HL-60/S4 treated with phorbol 12-myristate 13-acetate at 8.2 ng/mL for 4 days and 3 days (cell line): ENCODE data around the gene RNF150.
"Not testable (repeated sequence)": the region's sequence is repeated elsewhere in the genome, so short reads cannot be mapped to it uniquely, and the experiment has no call there.

Experiments
- in situ Hi-C: fragments of 300-500 bp; cut with MboI; formaldehyde crosslinking; loops from 2 replicates; pipeline ENCODE4 v1.15.0; 2022; ENCODE audit warnings: low sequenced_read_pairs

RNF150 gene

DNA sequence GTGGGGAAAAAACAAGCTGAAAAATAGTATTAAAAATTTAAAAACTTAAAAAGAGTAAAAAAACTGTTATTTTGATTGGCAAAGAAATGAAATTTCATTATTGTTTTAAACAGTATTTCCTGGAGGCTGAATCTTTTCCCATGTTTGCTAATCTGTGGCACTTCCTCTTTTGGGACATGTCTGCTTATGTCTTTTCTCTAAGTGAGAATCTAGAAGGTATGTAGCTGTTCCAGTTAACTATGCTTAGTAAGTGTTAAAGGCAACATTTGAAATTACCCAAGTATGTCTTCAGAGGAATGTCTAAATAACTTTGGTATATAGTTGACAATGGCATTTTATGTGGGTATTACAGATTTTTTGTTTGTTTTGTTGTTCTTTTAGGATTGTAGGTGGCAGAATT is 295.5 kb downstream of the RNF150 start:
- in situ Hi-C loops = no loop called here

DNA sequence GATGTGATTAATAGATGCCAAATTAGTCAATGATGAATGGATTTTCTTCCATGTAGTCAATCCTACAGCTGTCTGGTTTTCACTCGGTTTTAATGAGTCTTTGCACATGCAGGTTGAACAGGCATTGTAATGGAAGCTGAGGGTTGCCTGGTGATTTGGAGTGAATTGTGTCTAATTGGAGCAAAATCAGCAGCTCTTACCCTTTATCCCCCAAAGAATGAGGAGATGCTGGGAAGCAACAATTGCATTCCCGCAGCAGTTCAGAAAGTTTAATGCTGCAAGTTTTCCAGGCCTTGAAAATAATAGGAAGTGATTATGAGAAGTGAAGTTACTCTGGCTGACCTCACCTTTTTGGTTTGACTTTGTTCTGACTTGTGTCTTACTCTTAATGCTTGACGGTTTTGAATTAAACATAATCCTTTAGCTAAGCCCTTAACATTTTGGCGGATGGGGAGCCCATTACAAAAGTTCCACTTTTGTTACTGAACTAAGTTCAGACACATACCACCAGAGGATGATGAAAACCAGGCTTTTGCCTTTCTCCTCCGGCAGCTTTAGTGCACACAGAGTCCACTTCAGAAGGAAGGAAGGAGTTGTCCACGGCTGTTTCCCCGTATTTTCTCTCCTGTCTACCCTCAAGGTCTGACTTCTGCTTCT is 298.3 kb downstream of the RNF150 start:
- in situ Hi-C loops = no loop called here

DNA sequence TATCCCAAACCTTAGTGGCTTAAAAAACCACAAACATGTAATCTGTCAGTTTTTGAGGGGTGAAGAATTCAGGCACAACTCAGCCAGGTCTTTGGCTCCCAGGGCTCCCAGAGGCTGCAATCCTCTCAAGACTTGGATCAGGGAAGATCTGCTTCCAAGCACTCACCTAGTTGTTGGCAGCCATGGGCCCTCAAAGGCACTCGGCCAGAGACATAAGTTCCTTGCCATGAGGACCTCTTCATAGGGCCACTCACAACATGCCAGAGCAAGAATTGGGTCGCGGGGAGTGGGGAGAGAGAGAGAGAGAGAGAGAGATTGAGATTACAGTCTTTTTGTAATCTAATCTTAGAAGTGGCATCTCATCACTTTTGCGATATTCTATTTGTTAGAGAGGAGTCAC is 300.0 kb downstream of the RNF150 start:
- in situ Hi-C loops = no loop called here

DNA sequence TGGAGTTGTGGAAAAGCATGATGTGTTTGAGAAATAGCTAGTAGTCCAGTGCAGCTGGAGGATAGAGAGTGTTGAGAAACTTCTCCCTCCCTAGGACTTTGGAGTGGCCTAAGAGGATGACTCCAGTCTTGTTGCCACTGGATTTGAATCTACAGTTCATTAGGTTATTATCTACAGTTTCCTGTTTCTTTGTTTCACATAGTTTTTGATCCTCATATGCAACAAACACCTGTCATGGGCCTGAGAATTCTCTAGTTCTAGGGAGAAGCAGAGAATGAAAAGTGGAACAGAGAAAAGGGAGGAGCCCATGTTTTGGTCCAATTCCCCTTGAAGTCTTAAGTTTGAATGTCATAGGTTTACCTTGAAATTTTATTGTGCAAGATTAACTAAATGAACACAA is 303.4 kb downstream of the RNF150 start:
- in situ Hi-C loops = no loop called here

DNA sequence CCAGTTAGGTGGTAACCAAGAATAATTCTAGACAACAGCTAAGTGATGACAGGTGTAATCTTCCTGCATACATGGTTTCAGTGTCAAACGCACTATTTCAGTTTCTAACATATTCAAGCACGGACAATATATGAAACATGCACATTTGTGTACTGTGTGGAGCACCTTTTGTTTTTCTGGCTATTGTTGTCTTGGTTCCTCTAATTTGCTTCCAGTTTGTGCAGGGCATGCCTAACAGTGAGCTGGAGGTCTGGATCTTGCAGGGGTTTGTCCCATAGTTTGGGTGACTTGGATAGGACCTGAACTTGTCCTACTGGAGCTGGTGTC is 306.6 kb downstream of the RNF150 start:
- in situ Hi-C loops = no loop called here

DNA sequence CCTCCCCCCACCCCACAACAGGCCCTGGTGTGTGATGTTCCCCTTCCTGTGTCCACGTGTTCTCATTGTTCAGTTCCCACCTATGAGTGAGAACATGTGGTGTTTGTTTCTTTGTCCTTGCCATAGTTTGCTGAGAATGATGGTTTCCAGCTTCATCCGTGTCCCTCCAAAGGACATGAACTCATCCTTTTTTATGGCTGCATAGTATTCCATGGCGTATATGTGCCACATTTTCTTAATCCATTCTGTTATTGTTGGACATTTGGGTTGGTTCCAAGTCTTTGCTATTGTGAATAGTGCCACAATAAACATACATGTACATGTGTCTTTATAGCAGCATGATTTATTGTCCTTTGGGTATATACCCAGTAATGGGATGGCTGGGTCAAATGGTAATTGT is 312.7 kb downstream of the RNF150 start:
- in situ Hi-C loops = not testable (repeated sequence)

DNA sequence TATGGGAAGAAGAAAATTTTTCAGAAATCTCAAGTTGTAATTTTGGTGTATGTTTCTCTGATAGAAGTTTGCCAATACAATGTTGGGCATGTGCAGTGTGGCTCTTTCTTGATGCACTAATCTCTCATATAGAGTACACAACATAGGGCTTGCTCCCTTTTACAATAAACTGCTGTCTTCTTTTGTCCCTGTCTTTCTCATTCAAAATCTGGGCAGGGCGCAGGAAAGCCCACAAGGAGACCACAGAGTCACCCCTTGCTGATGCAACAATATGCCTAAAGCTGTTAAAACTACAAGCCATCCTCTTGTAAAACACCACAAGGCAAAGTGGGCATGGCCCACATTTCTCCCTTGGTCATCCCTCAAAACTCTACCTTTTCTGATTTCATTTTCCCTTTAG is 313.7 kb downstream of the RNF150 start:
- in situ Hi-C loops = no loop called here

DNA sequence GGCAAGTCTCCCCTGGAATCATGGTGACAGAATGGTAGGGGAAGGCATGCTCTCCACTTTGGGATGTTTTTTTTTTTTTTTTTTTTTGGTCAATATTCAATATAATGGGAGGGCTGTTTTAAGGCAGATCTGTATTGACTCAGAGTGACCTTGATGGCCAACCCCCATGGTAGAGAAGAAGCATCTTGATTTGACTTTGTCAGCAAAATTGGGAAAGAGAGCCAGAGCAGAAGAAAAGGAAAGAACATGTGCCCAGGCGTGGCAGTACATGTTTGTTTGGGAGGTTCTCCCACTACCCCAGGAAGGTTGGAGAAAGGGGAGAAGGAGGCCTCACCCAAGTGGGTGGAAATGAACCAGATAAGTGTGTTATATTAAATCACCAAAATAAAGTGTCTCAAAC is 314.8 kb downstream of the RNF150 start:
- in situ Hi-C loops = no loop called here

DNA sequence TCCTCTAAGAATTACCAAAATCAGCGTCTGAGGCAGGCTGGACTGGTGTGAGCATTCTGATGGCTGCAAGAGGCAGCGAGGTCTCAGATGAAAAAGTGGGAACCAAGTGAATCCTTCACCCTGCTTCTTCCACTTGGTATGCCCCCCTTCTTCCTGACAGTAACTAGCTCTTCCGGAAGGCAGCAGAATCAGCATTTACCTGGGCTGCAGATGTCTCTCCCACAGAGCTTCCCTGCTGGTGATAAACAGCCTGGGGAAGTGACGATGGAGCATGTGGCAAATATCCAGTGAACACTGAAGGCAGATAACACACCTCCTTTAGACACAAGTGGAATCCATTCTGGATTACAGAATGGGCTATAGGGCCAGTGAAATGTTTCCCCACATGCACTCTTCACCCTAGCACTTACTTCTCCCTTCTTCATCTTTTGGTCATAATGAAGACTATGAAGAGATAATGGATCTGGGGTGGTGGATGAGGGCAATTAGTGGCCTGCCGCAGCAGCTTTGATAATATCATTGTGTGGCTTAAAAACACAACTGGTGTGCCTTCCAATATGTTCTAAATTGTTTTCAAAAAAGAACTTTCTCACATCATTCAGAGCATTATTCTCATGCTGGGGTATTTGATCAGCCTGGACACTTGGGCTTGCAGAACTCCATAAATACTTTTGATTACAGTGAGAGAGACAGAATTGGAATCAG is 316.3 kb downstream of the RNF150 start:
- in situ Hi-C loops = no loop called here

DNA sequence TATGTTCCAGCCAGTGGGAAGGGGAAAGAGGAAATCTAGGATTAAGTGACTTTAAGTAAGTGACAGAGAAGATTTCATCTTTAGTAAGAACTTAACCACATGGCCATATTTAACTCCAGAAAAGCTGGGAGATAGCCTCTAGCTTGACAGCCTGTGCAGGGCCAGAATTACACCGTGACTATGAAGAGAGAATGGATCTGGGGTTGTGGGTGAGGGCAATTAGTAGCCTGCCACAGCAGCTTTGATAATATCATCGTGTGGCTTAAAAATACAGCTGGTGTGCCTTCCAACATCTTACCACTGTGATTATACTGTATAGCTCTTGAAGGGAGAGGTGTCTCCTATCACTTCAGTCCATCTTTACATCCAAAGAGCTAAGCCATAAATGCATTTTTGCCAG is 319.5 kb downstream of the RNF150 start:
- in situ Hi-C loops = no loop called here

DNA sequence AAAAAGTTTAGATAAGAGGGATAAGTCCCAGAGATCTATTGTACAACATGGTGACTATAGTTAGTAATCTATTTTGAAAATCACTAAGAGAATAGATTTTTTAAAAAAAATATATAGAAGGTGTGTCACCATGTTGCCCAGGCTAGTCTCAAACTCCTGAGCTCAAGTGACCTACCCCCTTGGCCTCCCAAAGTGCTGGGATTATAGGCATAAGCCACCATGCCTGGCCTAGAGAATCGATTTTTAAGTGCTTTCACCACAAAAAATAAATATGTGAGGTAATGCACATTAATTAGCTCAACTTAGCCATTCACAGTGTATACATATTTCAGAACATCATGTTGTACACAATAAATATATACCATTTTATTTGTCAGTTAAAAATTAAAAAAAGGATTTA is 320.4 kb downstream of the RNF150 start:
- in situ Hi-C loops = no loop called here

DNA sequence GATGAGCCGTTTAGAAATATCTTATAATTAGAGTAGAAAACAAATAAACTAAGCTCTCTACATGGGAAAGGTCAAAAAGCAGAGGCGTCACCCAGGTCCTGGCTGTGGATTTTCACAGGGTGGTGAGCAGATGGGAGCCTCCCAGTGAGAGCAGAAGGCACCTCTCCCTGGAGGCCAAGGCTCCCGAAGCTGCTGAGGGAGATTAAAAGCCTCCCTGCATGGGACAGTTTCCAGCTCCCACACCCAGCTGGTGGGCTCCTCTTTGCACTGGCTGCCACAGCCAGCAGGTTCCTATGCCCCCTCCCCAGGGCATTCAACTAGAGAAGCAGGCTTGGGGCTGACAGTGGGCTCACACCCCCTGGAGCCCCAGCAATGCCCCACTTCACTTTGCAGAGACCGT is 321.8 kb downstream of the RNF150 start:
- in situ Hi-C loops = no loop called here

DNA sequence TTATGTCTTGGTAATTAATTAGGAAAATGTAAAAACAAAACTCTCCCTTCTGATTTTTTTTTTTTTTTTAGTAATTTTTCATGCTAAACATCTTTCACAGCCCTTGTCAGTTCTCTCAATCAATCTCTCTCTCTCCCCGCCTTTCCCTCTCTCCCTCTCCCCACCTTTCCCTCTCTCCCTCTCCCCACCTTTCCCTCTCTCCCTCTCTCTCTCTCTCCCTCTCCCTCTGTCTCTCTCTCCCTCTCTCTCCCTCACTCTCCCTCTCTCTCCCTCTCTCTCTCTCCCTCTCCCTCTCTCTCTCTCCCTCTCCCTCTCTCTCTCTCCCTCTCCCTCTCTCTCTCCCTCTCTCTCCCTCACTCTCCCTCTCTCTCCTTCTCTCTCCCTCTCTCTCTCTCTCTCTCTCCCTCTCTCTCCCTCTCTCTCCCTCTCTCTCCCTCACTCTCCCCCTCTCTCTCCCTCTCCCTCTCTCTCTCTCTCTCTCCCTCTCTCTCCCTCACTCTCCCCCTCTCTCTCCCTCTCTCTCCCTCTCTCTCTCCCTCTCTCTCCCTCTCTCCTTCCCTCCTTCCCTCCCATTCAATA is 322.6 kb downstream of the RNF150 start:
- in situ Hi-C loops = not testable (repeated sequence)
